GM12875 (cell line): Measurements from ENCODE around the gene KBTBD12.
"Not testable (repeated sequence)": the region's sequence is repeated elsewhere in the genome, so short reads cannot be mapped to it uniquely, and the experiment has no call there.

Source experiments
- H3K4me3 ChIP-seq: one replicate; pipeline ENCODE4 v1.5.1; 2011; ENCODE audit warnings: low read depth, low read length, control low read depth
- CTCF ChIP-seq: IDR thresholded peaks from 2 replicates; pipeline ENCODE4 v1.5.1; 2011; ENCODE audit warnings: low read depth, mild to moderate bottlenecking, control low read depth, inconsistent platforms, low read length, moderate library complexity, borderline replicate concordance; ENCODE audit not compliant: insufficient read depth

KBTBD12 gene

GRCh38 chr3:127903611-127904375 lies 11.2 kb upstream of the KBTBD12 start:
- TF ChIP-seq CTCF: no peak
- H3K4me3 ChIP-seq: no peak overlapping the region

- H3K4me3 ChIP-seq: no peak overlapping the region
- TF ChIP-seq CTCF: no peak
Observed at GRCh38 chr3:127905556-127905955, 9.5 kb upstream of the KBTBD12 start.

- H3K4me3 ChIP-seq: not testable (repeated sequence)
Observed at GRCh38 chr3:127906653-127907052, 8.4 kb upstream of the KBTBD12 start.

- no peak overlapping the region for H3K4me3 ChIP-seq
- TF ChIP-seq CTCF: no peak
Observed at GRCh38 chr3:127908202-127908601, 6.8 kb upstream of the KBTBD12 start.

- TF ChIP-seq CTCF: no peak
- H3K4me3 ChIP-seq: no peak overlapping the region
Observed at GRCh38 chr3:127908951-127909350, 6.1 kb upstream of the KBTBD12 start.

GRCh38 chr3:127909646-127910045 lies 5.4 kb upstream of the KBTBD12 start:
- H3K4me3 ChIP-seq: no peak overlapping the region
- no peak for TF ChIP-seq CTCF

GRCh38 chr3:127911421-127911931 lies 3.6 kb upstream of the KBTBD12 start:
- no peak for TF ChIP-seq CTCF
- H3K4me3 ChIP-seq: no peak overlapping the region

- H3K4me3 ChIP-seq: not testable (repeated sequence)
Observed at GRCh38 chr3:127913841-127914240, 1.2 kb upstream of the KBTBD12 start.
